ENCODE measurements around the gene SPATA4. TPM values are rescaled to one million over a fixed set of nuclear protein-coding genes. Genes with fewer than 3 reads are reported as not detected.

The SPATA4 gene
- total RNA-seq, 1 experiment from 2014 or later: 0.20 TPM

DNA sequence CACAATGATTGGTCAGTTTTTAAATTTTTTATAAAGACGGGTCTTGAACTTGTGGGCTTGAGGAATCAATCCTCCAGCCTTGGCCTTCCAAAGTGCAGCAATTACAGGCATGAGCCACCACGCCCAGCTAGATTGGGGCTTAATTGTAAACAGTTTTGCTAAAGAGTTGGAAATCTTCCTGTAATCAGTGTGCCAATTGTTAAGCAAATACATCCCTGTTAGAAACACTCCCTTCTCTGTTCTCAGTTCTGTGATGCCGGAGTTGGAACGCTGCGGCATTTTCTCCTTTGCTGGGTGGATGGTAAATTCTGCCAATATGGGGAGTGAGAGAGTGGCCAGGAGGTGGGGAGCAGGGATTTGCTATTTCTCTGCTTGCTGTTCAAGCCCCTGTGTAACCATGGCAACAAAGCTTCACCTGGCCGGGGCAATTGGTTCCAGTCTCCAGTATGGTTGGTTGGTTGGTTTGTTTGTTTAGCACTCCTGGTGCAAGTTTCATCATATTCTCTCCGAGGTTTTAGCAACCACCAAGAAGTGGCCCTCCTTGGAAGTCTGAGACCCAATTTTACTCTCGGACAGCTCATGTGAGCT is 3.0 kb upstream of the SPATA4 start:
- TF ChIP-seq TCF7L2 (IDR thresholded peaks at IDR 0.05; ENCODE audit: borderline replicate concordance, extremely low read depth, insufficient read depth, insufficient read length) (no peak), SRF (IDR thresholded peaks at IDR 0.05; ENCODE audit: low read depth) (no peak), FOSL1 (IDR thresholded peaks at IDR 0.05; ENCODE audit: low read depth) (no peak), RAD21 (IDR thresholded peaks at IDR 0.05; ENCODE audit: low read depth) (no peak)
- no peak overlapping the region for H3K4me2 ChIP-seq (ENCODE audit: low read length)
- H3K9me3 ChIP-seq (ENCODE audit: control insufficient read depth in 1 of 2, insufficient read depth in 1 of 2, low read depth in 1 of 2, low read length in 2 of 2): no peaks in the 10 kb centered on the region
- peaks cover 3% of the 10 kb centered on the region; the same call in 1 of the 2 replicates for H3K9me2 ChIP-seq (ENCODE audit: insufficient read depth)
- no peak overlapping the region for H2AFZ ChIP-seq (ENCODE audit: low read depth, low read length, poor library complexity, severe bottlenecking)
- intact Hi-C loops (cut with micrococcal nuclease): no loop called here
- peaks cover 2 to 24% of the 10 kb centered on the region in 2 experiments; a peak in 3 of 4 replicates for H3K4me1 ChIP-seq (ENCODE audit: control insufficient read depth in 1 of 2, insufficient read depth in 2 of 2, low read length in 2 of 2)
- DNase-seq (ENCODE audit: low read depth, low spot score): no peak
- no TSS peak for BruUV-seq (replicated peaks)
- H3K9ac ChIP-seq (ENCODE audit: low read length): no peak overlapping the region
- no peaks in the 10 kb centered on the region for H3K27me3 ChIP-seq (ENCODE audit: insufficient read depth, low read length)
- ChIA-PET RAD21 (ENCODE audit: low non-redundant PET in 1 of 2, low total read pairs in 2 of 2, uncharacterized antibody in 2 of 2, unreplicated experiment in 2 of 2) (no interaction called here), CTCF (no interaction called here), POLR2A (no interaction called here)
- ATAC-seq: no peak
- H4K20me1 ChIP-seq (ENCODE audit: insufficient read depth): no peaks in the 10 kb centered on the region
- no peaks in the 10 kb centered on the region for H3K36me3 ChIP-seq (ENCODE audit: control insufficient read depth in 1 of 2, insufficient read depth in 2 of 2, low read length in 2 of 2)
- H3K4me3 ChIP-seq (replicated peaks in 1 of 2; ENCODE audit: low read depth in 1 of 2, low read length in 2 of 2): no peak overlapping the region
- H3K27ac ChIP-seq (ENCODE audit: low read depth, low read length): no peak overlapping the region
- no peaks in the 10 kb centered on the region for H3K79me2 ChIP-seq (ENCODE audit: insufficient read depth, low read length)

DNA sequence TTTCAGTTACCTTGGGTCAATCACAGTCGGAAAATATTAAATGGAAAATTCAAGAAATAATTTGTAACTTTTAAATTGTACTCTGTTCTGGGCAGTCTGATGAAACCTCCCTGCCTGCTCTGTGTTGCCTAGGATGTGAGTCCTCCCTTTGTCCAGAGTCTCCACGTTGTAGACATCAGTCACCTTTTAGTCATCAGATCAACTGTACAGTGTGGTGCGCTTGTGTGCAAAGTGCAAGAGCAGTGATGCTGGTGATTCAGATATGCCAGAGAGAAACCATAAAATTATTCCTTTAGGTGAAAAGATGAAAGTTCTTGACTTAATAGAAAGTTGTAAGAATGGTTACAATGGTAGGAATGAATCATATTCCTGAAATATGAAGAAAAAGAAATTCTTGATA is 1.4 kb downstream of the SPATA4 start:
- POLR2A ChIA-PET: no interaction called here
- ATAC-seq (peak; percentile 31; the same call in 1 of the 2 replicates), DNase-seq (ENCODE audit: low read depth, low spot score) (peak; percentile 29)
- no peak overlapping the region for H3K27ac ChIP-seq (ENCODE audit: low read depth, low read length)
- intact Hi-C loops (cut with micrococcal nuclease): no loop called here
- H3K4me3 ChIP-seq (replicated peaks in 1 of 2; ENCODE audit: low read depth in 1 of 2, low read length in 2 of 2): no peak overlapping the region
- BruUV-seq (replicated peaks): no TSS peak
- H3K4me2 ChIP-seq (ENCODE audit: low read length): peak overlapping the region; percentile 97
- peak overlapping the region; percentile 92 for H2AFZ ChIP-seq (ENCODE audit: low read depth, low read length, poor library complexity, severe bottlenecking)
- H3K27me3 ChIP-seq (ENCODE audit: insufficient read depth, low read length): no peaks in the 10 kb centered on the region
- peaks cover 2 to 36% of the 10 kb centered on the region in 2 experiments; a peak in 3 of 4 replicates for H3K4me1 ChIP-seq (ENCODE audit: control insufficient read depth in 1 of 2, insufficient read depth in 2 of 2, low read length in 2 of 2)
- H3K9me3 ChIP-seq (ENCODE audit: control insufficient read depth in 1 of 2, insufficient read depth in 1 of 2, low read depth in 1 of 2, low read length in 2 of 2): no peaks in the 10 kb centered on the region
- TF ChIP-seq SRF (IDR thresholded peaks at IDR 0.05; ENCODE audit: low read depth): no peak
- TF ChIP-seq FOSL1 (IDR thresholded peaks at IDR 0.05; ENCODE audit: low read depth): peak; percentile 42; the same call in 1 of the 2 replicates
- peak; percentile 26; the same call in 1 of the 2 replicates for TF ChIP-seq JUND (IDR thresholded peaks at IDR 0.05)
- 0 out of 2 replicates have a peak, but pooled peaks have one; percentile 22 for TF ChIP-seq POLR2AphosphoS5 (IDR thresholded peaks at IDR 0.05; ENCODE audit: low read depth, low read length)
- TF ChIP-seq SIN3A (IDR thresholded peaks at IDR 0.05; ENCODE audit: low read depth): no peak
- peak; percentile 34; the same call in 1 of the 2 replicates for TF ChIP-seq SP1 (IDR thresholded peaks at IDR 0.05; ENCODE audit: low read depth)
- H4K20me1 ChIP-seq (ENCODE audit: insufficient read depth): no peaks in the 10 kb centered on the region
- H3K9me2 ChIP-seq (ENCODE audit: insufficient read depth): peaks cover 3% of the 10 kb centered on the region; the same call in 1 of the 2 replicates
- H3K36me3 ChIP-seq (ENCODE audit: control insufficient read depth in 1 of 2, insufficient read depth in 2 of 2, low read length in 2 of 2): no peaks in the 10 kb centered on the region
- RAD21 ChIA-PET (ENCODE audit: low non-redundant PET in 1 of 2, low total read pairs in 2 of 2, uncharacterized antibody in 2 of 2, unreplicated experiment in 2 of 2): no interaction called here
- peak overlapping the region; percentile 29; the same call in 1 of the 2 replicates for H3K9ac ChIP-seq (ENCODE audit: low read length)
- CTCF ChIA-PET: no interaction called here
- no peaks in the 10 kb centered on the region for H3K79me2 ChIP-seq (ENCODE audit: insufficient read depth, low read length)

Data from HCT116 (cell line).